ENCODE measurements around the gene SH3TC2.

SH3TC2 gene

GRCh38 chr5:148967783-148968182 lies 95.1 kb downstream of the SH3TC2 start:
- no peak for FAIRE-seq

GRCh38 chr5:148966938-148967337 lies 95.9 kb downstream of the SH3TC2 start:
- no peak for FAIRE-seq

- FAIRE-seq = no peak
These were observed 96.5 kb downstream of the SH3TC2 start for GRCh38 chr5:148966348-148966747.

- FAIRE-seq = no peak
These were observed 97.2 kb downstream of the SH3TC2 start for GRCh38 chr5:148965511-148966265.

- no peak for FAIRE-seq
These were observed 99.2 kb downstream of the SH3TC2 start for GRCh38 chr5:148963664-148964063.

- no peak for FAIRE-seq
These were observed 100.0 kb downstream of the SH3TC2 start for GRCh38 chr5:148962761-148963324.

- no peak for FAIRE-seq
These were observed 100.7 kb downstream of the SH3TC2 start for GRCh38 chr5:148962200-148962550.

GRCh38 chr5:148961261-148962199 lies 101.3 kb downstream of the SH3TC2 start:
- no peak for FAIRE-seq

- no peak for FAIRE-seq
These were observed 102.6 kb downstream of the SH3TC2 start for GRCh38 chr5:148960070-148960769.

- FAIRE-seq = no peak
These were observed 105.2 kb downstream of the SH3TC2 start for GRCh38 chr5:148957591-148958202.

GRCh38 chr5:148956477-148957385 lies 106.1 kb downstream of the SH3TC2 start:
- FAIRE-seq = no peak
